Liver (tissue), 9 donors: ENCODE results near the gene ARID3C. TPM values are rescaled to one million over a fixed set of nuclear protein-coding genes. Genes with fewer than 3 reads are reported as not detected.

ENCODE experiments used
- DNase-seq: peaks from one replicate; pipeline ENCODE4 v3.0.0-alpha.2; 2017; ENCODE audit warnings: low spot score
- H3K27ac ChIP-seq, 2 donors: one replicate each; pipeline ENCODE4 v1.7.0; 2013; ENCODE audit warnings: inconsistent platforms in 2 of 2, low read length in 2 of 2, control low read depth in 1 of 2, low read depth in 1 of 2, mild to moderate bottlenecking in 1 of 2
- H3K27me3 ChIP-seq, 4 donors: one replicate each; pipeline versions ENCODE4 v1.6.1 to v1.7.0; 2013; ENCODE audit warnings: low read length in 3 of 4, inconsistent platforms in 1 of 4, mild to moderate bottlenecking in 1 of 4, moderate library complexity in 1 of 4; ENCODE audit not compliant: control insufficient read depth in 4 of 4, insufficient read depth in 4 of 4
- H3K36me3 ChIP-seq, 4 donors: one replicate each; pipeline versions ENCODE4 v1.6.1 to v1.7.0; 2013; ENCODE audit warnings: low read length in 3 of 4, mild to moderate bottlenecking in 3 of 4, low read depth in 1 of 4, moderate library complexity in 1 of 4; ENCODE audit not compliant: control insufficient read depth in 4 of 4, insufficient read depth in 3 of 4
- H3K4me1 ChIP-seq, 4 donors: one replicate each; pipeline versions ENCODE4 v1.6.1 to v1.7.0; 2013; ENCODE audit warnings: low read length in 3 of 4, mild to moderate bottlenecking in 3 of 4, moderate library complexity in 1 of 4; ENCODE audit not compliant: control insufficient read depth in 4 of 4, insufficient read depth in 4 of 4
- H3K4me3 ChIP-seq, 3 donors: one replicate each; pipeline versions ENCODE4 v1.6.1 to v1.7.0; 2013; ENCODE audit warnings: low read length in 3 of 3, control low read depth in 1 of 3, low read depth in 1 of 3, mild to moderate bottlenecking in 1 of 3
- H3K9ac ChIP-seq, 2 donors: one replicate each; pipeline ENCODE4 v1.7.0; 2013; ENCODE audit warnings: low read length in 2 of 2, mild to moderate bottlenecking in 2 of 2, moderate library complexity in 2 of 2, control low read depth in 1 of 2, low read depth in 1 of 2
- H3K9me3 ChIP-seq, 4 donors: one replicate each; pipeline versions ENCODE4 v1.6.1 to v1.7.0; 2013; ENCODE audit warnings: low read length in 3 of 4; ENCODE audit not compliant: control insufficient read depth in 4 of 4
- ATF3 ChIP-seq: IDR thresholded peaks from 2 replicates; pipeline ENCODE4 v1.6.1; 2016; ENCODE audit warnings: antibody characterized with exemption
- CTCF ChIP-seq: fragments of 150-350 bp; IDR thresholded peaks from 2 replicates; pipeline ENCODE4 v1.5.1; 2017; ENCODE audit warnings: improper control_type of control experiment, low read depth, low read length; ENCODE audit not compliant: missing input control
- FOXA1 ChIP-seq: IDR thresholded peaks from 2 replicates; pipeline ENCODE4 v1.6.1; 2016; ENCODE audit warnings: antibody characterized with exemption
- FOXA2 ChIP-seq: IDR thresholded peaks from 2 replicates; pipeline ENCODE4 v1.6.1; 2016; ENCODE audit warnings: antibody characterized with exemption
- HNF4A ChIP-seq, 2 donors: conservative IDR thresholded peaks; 2 replicates each; pipeline ENCODE4 v1.6.1; 2016; ENCODE audit warnings: antibody characterized with exemption in 2 of 2, mild to moderate bottlenecking in 2 of 2
- HNF4G ChIP-seq: IDR thresholded peaks from 2 replicates; pipeline ENCODE4 v1.6.1; 2016; ENCODE audit warnings: antibody characterized with exemption
- JUND ChIP-seq, 2 donors: IDR thresholded peaks; 2 replicates each; pipeline ENCODE4 v1.6.1; 2016; ENCODE audit warnings: antibody characterized with exemption in 2 of 2
- MAX ChIP-seq: IDR thresholded peaks from 2 replicates; pipeline ENCODE4 v1.6.1; 2016; ENCODE audit warnings: antibody characterized with exemption
- NR2F2 ChIP-seq: IDR thresholded peaks from 2 replicates; pipeline ENCODE4 v1.6.1; 2016; ENCODE audit warnings: antibody characterized with exemption
- RAD21 ChIP-seq, 2 donors: IDR thresholded peaks; 2 replicates each; pipeline ENCODE4 v1.6.1; 2016; ENCODE audit warnings: antibody characterized with exemption in 2 of 2, mild to moderate bottlenecking in 2 of 2
- REST ChIP-seq: IDR thresholded peaks from 2 replicates; pipeline ENCODE4 v1.6.1; 2016; ENCODE audit warnings: antibody characterized with exemption, mild to moderate bottlenecking
- RXRA ChIP-seq, 2 donors: IDR thresholded peaks; 2 replicates each; pipeline ENCODE4 v1.6.1; 2017 to 2018; ENCODE audit warnings: antibody characterized with exemption in 2 of 2, mild to moderate bottlenecking in 1 of 2
- SP1 ChIP-seq: IDR thresholded peaks from 2 replicates; pipeline ENCODE4 v1.6.1; 2018; ENCODE audit warnings: antibody characterized with exemption, mild to moderate bottlenecking
- TAF1 ChIP-seq: conservative IDR thresholded peaks from 2 replicates; pipeline ENCODE4 v1.6.1; 2016; ENCODE audit warnings: antibody characterized with exemption, mild to moderate bottlenecking
- YY1 ChIP-seq: IDR thresholded peaks from 2 replicates; pipeline ENCODE4 v1.6.1; 2016; ENCODE audit warnings: antibody characterized with exemption, mild to moderate bottlenecking
- ZBTB33 ChIP-seq: IDR thresholded peaks from 2 replicates; pipeline ENCODE4 v1.6.1; 2016; ENCODE audit warnings: antibody characterized with exemption
- WGBS: extraction: QIAGEN DNeasy Blood & Tissue Kit; methylation state at CpG from one replicate; pipeline ENCODE4 v1.1.7; 2013; 5-methylcytosine and 5-hydroxymethylcytosine counted together
- polyA plus RNA-seq, 2 donors: library from polyadenylated mRNA; stranded (reverse) in 1 of 2; unstranded in 1 of 2; fragments of 200-250 nt in 1 of 2; fragments of >200 nt in 1 of 2; fragmentation: Nextera tagmentation in 1 of 2; extraction: Ambion mirVana in 1 of 2; gene quantifications; one replicate each; pipeline versions ENCODE4 v1.2.1 to v1.2.3, GENCODE V29; 2013 to 2015
- total RNA-seq, 2 donors: library from RNA; depleted of rRNA; stranded (reverse); fragments of >200 nt; gene quantifications; one replicate each; pipeline ENCODE4 v1.2.3, GENCODE V29; 2014
- donor health status: healthy.
- donor health status: healthy.
- donor health status: healthy.
- donor health status: healthy.
- donor health status: healthy.

The ARID3C gene
- total and polyA plus RNA-seq, 4 donors = 0.58 to 2.6 (median 1.7) TPM

- no peak for DNase-seq
- Histone ChIP-seq H3K4me1 (peaks cover 4 to 25% (median 13%) of the 10 kb centered on the region in 4 donors), H3K4me3 (no peak overlapping the region), H3K27me3 (no peaks in the 10 kb centered on the region), H3K9me3 (no peaks in the 10 kb centered on the region), H3K9ac (no peak overlapping the region), H3K27ac (no peak overlapping the region), H3K36me3 (peaks cover 0 to 14% (median 0%) of the 10 kb centered on the region in 4 donors)
- TF ChIP-seq MAX (no peak), RAD21 (IDR thresholded peaks at IDR 0.05) (no peak), JUND (IDR thresholded peaks at IDR 0.05) (no peak), NR2F2 (no peak), SP1 (no peak), ZBTB33 (no peak), ATF3 (no peak), FOXA1 (no peak), TAF1 (no peak)
Measured at GRCh38 chr9:34663303-34663605, 34.4 kb upstream of the ARID3C start.

GRCh38 chr9:34662526-34663302, 33.8 kb upstream of the ARID3C start, which contains the start of gene CCL27:
Gene CCL27 (minus strand): TSS chr9:34662657. CDS start chr9:34662633, 24 bp downstream.
- 95% methylated on average over 4 of the region's 4 CpGs for WGBS
- H3K36me3 ChIP-seq = peaks cover 0 to 14% (median 0%) of the 10 kb centered on the region in 4 donors
- DNase-seq = no peak
- no peak within 1 kb of the TSS for H3K27ac ChIP-seq
- TF ChIP-seq HNF4A (conservative IDR thresholded peaks at IDR 0.05) (no peak), ATF3 (no peak), SP1 (no peak), FOXA2 (no peak), NR2F2 (no peak), REST (no peak), RAD21 (IDR thresholded peaks at IDR 0.05) (no peak), HNF4G (no peak), YY1 (no peak), CTCF (no peak), FOXA1 (no peak), RXRA (IDR thresholded peaks at IDR 0.05) (no peak)
- no peaks in the 10 kb centered on the region for H3K9me3 ChIP-seq
- no peak within 1 kb of the TSS for H3K4me3 ChIP-seq
- no peaks in the 10 kb centered on the region for H3K27me3 ChIP-seq
- H3K4me1 ChIP-seq = peaks cover 4 to 23% (median 13%) of the 10 kb centered on the region in 4 donors
- no peak within 1 kb of the TSS for H3K9ac ChIP-seq
